ENCODE data around the gene NME4. TPM values are rescaled to one million over a fixed set of nuclear protein-coding genes. Genes with fewer than 3 reads are reported as not detected.

Gene NME4
- polyA plus RNA-seq, 2 of the 4 experiments (the other 2 are of a cell fraction) = 239 to 349 TPM

DNA sequence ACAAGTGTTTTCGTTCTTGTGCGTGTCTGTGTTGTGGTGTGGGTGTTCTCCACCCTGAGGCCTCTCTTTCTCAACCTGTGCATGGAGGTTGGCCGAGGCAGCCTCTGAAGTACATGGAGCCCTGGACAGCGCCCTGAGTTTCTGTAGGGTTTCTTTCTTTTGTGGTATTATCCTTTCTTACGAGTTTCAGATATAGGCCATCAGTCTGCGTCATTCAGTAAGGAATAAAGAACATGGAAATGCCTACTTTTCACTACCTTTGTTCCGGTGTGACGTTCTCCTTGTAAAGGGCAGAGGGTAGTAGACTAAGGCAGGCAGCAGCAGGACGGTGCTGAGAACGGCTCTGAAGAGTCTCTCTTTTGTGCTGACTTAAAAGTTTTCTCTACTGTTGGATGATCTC lies 47.0 kb downstream of the NME4 start:
- TF ChIP-seq ZNF302 (CRISPR knock-in tag; IDR thresholded peaks at IDR 0.05) (no peak), ZSCAN20 (CRISPR knock-in tag; IDR thresholded peaks at IDR 0.05) (no peak), KDM1A (IDR thresholded peaks at IDR 0.05; ENCODE audit: low read depth) (no peak), RARB (CRISPR knock-in tag; IDR thresholded peaks at IDR 0.05) (no peak), HDAC2 (IDR thresholded peaks at IDR 0.05) (no peak), NFE2L2 (conservative IDR thresholded peaks at IDR 0.05; ENCODE audit: low read length) (no peak), ZC3H11A (IDR thresholded peaks at IDR 0.05) (no peak), ESRRA (IDR thresholded peaks at IDR 0.05; ENCODE audit: borderline replicate concordance, low read length) (no peak), RCOR1 (IDR thresholded peaks at IDR 0.05; ENCODE audit: low read depth, low read length) (no peak), JUN (IDR thresholded peaks at IDR 0.05) (no peak)
- TF ChIP-seq, protein P1, sequence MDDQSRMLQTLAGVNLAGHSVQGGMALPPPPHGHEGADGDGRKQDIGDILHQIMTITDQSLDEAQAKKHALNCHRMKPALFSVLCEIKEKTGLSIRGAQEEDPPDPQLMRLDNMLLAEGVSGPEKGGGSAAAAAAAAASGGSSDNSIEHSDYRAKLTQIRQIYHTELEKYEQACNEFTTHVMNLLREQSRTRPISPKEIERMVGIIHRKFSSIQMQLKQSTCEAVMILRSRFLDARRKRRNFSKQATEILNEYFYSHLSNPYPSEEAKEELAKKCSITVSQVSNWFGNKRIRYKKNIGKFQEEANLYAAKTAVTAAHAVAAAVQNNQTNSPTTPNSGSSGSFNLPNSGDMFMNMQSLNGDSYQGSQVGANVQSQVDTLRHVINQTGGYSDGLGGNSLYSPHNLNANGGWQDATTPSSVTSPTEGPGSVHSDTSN (IDR thresholded peaks at IDR 0.05) = no peak
- TF ChIP-seq, protein P2, sequence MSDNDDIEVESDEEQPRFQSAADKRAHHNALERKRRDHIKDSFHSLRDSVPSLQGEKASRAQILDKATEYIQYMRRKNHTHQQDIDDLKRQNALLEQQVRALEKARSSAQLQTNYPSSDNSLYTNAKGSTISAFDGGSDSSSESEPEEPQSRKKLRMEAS (IDR thresholded peaks at IDR 0.05) = no peak
- no peak for FAIRE-seq
- no peak for ATAC-seq
- ChIA-PET POLR2A (no interaction called here), CTCF (no interaction called here)
- DNase-seq (ENCODE audit: low read depth in 1 of 2, low spot score in 1 of 2) = no peak
- Histone ChIP-seq H3K27ac (no peak overlapping the region), H3K4me1 (peaks cover 5% of the 10 kb centered on the region; the same call in 1 of the 3 replicates), H3K4me2 (no peak overlapping the region), H3K9me3 (no peaks in the 10 kb centered on the region), H3K4me3 (no peak overlapping the region)
- WGBS (ENCODE audit: missing lambda C conversion rate) = 90% methylated on average over 10 of the region's 10 CpGs

DNA sequence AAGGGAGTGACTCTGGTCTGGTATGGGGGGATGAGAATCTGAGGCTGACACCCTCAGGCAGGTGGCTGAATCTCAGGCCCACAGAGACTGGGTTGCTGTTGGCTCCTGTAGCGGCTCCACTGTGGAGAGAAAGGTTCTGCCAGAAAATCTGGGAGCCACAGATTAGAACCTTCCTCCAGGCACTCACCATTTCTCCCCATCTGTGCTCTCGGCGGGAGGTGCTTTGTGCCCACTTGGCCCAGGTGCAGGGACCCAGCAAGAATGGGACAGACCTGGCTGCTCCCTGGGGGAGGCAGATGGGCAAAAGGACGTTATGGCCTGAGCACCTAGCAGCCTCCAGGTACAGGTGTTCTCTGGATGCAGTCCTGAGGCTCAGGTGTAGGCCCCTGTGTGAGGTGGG lies 48.6 kb downstream of the NME4 start:
- no peaks in the 10 kb centered on the region for H3K9me3 ChIP-seq
- no peak overlapping the region for H3K4me3 ChIP-seq
- no peak overlapping the region for H3K27ac ChIP-seq
- no peak overlapping the region for H3K4me2 ChIP-seq
- ATAC-seq = no peak
- FAIRE-seq = no peak
- H3K4me1 ChIP-seq = peaks cover 11% of the 10 kb centered on the region
- ChIA-PET CTCF (interaction anchor here (0.8 to 2.1 kb wide), 2 partner anchors 42 to 83 kb away, joined by 3 to 5 read pairs; no protein-coding TSS in a partner anchor), POLR2A (no interaction called here)
- no peak for TF ChIP-seq PHF8 (IDR thresholded peaks at IDR 0.05; ENCODE audit: borderline replicate concordance, low read depth)
- no peak for TF ChIP-seq KDM5A (IDR thresholded peaks at IDR 0.05)
- TF ChIP-seq NR3C1 (IDR thresholded peaks at IDR 0.05) = no peak
- no peak for TF ChIP-seq FOSB (CRISPR knock-in tag; IDR thresholded peaks at IDR 0.05)
- TF ChIP-seq CEBPB (IDR thresholded peaks at IDR 0.05) = no peak
- TF ChIP-seq EHF (CRISPR knock-in tag; IDR thresholded peaks at IDR 0.05) = no peak
- TF ChIP-seq NPAS2 (CRISPR knock-in tag; IDR thresholded peaks at IDR 0.05; ENCODE audit: borderline replicate concordance) = no peak
- TF ChIP-seq EP300 (IDR thresholded peaks at IDR 0.05) = no peak
- no peak for TF ChIP-seq TP53 (CRISPR knock-in tag; IDR thresholded peaks at IDR 0.05)
- TF ChIP-seq, protein P3, sequence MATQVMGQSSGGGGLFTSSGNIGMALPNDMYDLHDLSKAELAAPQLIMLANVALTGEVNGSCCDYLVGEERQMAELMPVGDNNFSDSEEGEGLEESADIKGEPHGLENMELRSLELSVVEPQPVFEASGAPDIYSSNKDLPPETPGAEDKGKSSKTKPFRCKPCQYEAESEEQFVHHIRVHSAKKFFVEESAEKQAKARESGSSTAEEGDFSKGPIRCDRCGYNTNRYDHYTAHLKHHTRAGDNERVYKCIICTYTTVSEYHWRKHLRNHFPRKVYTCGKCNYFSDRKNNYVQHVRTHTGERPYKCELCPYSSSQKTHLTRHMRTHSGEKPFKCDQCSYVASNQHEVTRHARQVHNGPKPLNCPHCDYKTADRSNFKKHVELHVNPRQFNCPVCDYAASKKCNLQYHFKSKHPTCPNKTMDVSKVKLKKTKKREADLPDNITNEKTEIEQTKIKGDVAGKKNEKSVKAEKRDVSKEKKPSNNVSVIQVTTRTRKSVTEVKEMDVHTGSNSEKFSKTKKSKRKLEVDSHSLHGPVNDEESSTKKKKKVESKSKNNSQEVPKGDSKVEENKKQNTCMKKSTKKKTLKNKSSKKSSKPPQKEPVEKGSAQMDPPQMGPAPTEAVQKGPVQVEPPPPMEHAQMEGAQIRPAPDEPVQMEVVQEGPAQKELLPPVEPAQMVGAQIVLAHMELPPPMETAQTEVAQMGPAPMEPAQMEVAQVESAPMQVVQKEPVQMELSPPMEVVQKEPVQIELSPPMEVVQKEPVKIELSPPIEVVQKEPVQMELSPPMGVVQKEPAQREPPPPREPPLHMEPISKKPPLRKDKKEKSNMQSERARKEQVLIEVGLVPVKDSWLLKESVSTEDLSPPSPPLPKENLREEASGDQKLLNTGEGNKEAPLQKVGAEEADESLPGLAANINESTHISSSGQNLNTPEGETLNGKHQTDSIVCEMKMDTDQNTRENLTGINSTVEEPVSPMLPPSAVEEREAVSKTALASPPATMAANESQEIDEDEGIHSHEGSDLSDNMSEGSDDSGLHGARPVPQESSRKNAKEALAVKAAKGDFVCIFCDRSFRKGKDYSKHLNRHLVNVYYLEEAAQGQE (IDR thresholded peaks at IDR 0.05) = no peak
- TF ChIP-seq FOXS1 (CRISPR knock-in tag; IDR thresholded peaks at IDR 0.05) = no peak
- TF ChIP-seq HOXA7 (CRISPR knock-in tag; IDR thresholded peaks at IDR 0.05) = no peak
- TF ChIP-seq KDM1A (IDR thresholded peaks at IDR 0.05; ENCODE audit: low read depth) = no peak
- no peak for TF ChIP-seq ZSCAN20 (CRISPR knock-in tag; IDR thresholded peaks at IDR 0.05)
- no peak for TF ChIP-seq BHLHE40 (IDR thresholded peaks at IDR 0.05; ENCODE audit: low read depth, low read length)
- TF ChIP-seq, protein P4, sequence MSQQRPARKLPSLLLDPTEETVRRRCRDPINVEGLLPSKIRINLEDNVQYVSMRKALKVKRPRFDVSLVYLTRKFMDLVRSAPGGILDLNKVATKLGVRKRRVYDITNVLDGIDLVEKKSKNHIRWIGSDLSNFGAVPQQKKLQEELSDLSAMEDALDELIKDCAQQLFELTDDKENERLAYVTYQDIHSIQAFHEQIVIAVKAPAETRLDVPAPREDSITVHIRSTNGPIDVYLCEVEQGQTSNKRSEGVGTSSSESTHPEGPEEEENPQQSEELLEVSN (IDR thresholded peaks at IDR 0.05; ENCODE audit: borderline replicate concordance, low read depth) = no peak
- TF ChIP-seq RAD21 (conservative IDR thresholded peaks at IDR 0.05 in 1 of 2, IDR thresholded peaks at IDR 0.05 in 1 of 2) = no peak
- TF ChIP-seq POLR2AphosphoS2 (conservative IDR thresholded peaks at IDR 0.05; ENCODE audit: low read length) = no peak
- DNase-seq (ENCODE audit: low read depth in 1 of 2, low spot score in 1 of 2) = no peak
- WGBS (ENCODE audit: missing lambda C conversion rate) = 88% methylated on average over 4 of the region's 4 CpGs
